SKM-1 (cell line): ENCODE results near the gene PISD.
"Not testable (repeated sequence)": the region's sequence is repeated elsewhere in the genome, so short reads cannot be mapped to it uniquely, and the experiment has no call there.

Experiments
- DNase-seq: peaks from one replicate; lab custom pipeline; 2025; ENCODE audit not compliant: unreplicated experiment; lab: John Stamatoyannopoulos, UW

Gene PISD

DNA sequence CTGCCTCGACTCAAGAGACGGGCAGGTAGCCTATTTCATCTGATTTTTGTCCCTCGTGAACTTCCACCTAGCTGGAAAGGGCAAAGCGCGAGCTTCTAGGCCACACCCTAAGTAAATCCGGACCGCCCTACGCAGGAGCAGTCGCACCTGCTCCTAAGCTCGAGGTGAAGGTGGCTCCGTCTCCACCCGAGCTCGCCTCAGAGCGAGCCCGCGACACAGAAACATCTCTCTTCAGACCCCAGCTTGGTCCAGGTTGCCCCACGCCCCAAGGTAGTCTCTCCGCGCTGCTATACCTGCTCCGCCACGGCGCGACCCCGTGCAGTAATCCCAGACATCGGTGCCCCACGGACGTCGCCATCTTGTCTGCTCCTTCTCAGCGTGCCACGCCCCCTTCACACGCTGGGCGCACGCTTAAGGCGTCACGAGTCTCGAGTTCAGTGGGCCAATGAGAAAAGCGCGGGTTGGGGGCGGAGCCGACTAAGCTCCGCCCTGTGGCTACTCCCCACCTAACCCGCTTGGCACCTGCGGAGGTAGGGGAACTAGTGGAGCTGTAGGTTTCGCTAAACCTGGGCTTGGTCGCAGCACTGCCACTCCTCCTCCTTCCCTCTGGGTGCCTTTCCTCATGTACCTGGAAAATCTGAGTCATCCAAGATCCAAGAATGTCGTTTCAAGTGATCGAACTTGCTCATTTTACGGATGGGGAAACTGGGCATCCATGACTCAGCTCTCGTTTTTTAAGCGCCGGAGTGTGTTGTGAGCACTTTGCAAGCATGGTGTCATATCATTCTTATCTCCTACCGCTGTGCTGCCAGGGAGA lies at the start of gene PISD:
Gene PISD (minus strand): TSS at position 365 of the 817 bp plus-strand sequence. CDS start 7 bp downstream, at position 358.
- peak; percentile 79 for DNase-seq

DNA sequence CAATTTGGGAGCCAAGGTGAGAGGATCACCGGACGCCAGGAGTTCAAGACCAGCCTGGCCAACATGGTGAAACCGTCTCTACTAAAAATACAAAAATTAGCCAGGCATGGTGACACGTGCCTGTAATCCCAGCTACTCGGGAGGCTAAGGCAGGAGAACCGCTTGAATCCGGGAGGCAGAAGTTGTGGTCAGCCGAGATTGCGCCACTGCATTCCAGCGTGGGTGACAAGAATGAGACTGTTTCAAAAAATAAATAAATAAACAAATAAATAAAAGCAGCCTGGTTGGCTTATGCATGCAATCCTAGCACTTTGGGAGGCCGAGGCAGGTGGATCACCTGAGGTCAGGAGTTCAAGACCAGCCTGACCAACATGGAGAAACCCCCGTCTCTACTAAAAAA lies 49.2 kb upstream of the PISD start:
- not testable (repeated sequence) for DNase-seq

DNA sequence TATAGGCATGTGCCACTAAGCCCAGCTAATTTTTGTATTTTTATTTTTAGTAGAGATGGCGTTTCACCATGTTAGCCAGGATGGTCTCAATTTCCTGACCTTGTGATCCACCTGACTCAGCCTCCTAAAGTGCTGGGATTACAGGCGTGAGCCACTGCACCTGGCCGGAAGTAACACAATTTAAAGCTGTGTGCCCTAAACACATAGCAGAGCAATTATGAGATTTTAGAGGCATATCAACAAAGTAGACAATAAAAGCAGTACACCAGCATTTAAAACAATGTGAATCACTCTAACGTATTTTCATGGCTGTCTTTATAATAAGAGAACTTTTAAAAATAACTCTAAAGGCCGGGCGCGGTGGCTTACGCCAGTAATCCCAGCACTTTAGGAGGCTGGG lies 45.5 kb upstream of the PISD start:
- no peak for DNase-seq

DNA sequence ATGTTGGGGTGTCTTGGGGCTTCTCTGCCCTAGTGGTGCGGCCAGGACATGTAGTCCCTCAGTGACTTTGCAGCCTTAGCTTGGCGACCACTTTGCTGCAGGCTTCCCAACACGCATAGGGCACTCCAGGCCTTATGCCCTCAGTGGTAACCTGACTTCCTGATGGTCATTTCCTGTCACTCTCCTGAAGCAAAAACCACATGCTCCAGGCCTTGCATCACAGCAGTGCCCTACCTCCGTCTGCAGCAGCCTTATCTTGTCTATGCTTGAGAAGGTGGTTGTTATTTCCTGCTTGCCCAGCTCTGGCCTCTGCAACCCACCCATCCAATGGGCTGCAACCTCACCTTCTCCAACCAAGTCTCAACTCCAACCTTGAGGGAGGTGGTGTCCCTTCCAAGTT lies 33.4 kb upstream of the PISD start:
- DNase-seq: peak; percentile 58

DNA sequence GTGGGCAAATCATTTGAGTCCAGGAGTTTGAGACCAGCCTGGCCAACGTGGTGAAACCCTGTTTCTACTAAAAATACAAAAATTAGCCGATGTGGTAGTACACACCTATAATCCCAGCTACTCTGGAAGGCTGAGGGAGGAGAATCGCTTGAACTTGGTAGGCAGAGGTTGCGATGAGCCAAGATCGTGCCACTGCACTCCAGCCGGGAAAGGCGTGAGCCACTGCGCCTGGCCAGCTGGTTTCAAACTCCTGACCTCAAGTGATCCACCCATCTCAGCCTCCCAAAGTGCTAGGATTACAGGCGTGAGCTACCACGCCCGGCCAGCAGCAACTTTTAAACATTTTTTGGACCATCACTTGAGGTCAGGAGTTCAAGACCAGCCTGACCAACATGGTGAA lies 32.0 kb upstream of the PISD start:
- DNase-seq: not testable (repeated sequence)

DNA sequence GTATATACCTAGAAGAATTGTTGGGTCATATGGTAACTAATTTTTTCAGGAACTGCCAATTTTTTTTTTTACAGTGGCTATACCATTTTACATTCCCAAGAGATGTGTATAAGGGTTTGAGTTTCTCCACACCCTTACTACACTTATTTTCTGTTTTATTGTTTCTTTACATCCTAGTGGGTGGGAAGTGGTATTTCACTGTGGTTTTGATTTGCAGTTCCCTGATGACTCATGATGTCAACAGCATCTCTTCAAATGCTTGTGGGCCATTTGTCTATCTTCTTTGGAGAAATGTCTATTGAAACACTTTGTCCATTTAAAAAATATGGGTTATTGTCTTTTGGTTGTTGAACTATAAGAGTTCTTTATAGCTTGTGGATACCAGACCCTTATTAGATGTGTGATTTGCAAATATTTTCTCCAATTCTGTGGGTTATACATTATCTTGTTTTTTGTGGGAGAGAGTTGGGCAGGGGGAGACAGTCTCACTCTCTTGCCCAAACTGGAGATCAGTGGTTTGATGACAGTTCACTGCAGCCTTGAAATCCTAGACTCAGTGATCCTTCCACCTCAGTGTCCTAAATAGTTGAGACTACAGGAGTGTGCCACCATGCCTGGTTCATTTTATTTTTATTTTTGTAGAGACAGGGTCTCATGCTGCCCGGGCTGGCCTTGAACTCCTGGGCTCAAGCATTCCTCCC lies 30.3 kb upstream of the PISD start:
- no peak for DNase-seq

DNA sequence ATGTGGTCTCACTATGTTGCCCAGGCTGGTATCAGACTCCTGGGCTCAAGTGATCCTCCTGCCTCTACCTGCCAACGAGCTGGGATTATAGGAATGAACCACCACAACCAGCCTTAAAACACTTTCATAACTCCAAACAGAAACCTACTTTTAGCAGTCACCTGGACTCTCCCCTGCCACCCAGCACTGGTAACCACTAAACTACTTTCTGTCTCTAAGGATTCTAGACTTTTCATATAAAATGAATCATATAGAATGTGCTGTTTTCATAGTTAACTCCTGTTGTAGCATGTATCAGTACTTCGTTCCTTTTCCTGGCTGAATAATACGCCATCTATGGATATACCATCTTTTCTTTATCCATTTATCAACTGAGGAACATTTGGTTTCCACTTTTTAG lies 29.4 kb upstream of the PISD start:
- DNase-seq: no peak

DNA sequence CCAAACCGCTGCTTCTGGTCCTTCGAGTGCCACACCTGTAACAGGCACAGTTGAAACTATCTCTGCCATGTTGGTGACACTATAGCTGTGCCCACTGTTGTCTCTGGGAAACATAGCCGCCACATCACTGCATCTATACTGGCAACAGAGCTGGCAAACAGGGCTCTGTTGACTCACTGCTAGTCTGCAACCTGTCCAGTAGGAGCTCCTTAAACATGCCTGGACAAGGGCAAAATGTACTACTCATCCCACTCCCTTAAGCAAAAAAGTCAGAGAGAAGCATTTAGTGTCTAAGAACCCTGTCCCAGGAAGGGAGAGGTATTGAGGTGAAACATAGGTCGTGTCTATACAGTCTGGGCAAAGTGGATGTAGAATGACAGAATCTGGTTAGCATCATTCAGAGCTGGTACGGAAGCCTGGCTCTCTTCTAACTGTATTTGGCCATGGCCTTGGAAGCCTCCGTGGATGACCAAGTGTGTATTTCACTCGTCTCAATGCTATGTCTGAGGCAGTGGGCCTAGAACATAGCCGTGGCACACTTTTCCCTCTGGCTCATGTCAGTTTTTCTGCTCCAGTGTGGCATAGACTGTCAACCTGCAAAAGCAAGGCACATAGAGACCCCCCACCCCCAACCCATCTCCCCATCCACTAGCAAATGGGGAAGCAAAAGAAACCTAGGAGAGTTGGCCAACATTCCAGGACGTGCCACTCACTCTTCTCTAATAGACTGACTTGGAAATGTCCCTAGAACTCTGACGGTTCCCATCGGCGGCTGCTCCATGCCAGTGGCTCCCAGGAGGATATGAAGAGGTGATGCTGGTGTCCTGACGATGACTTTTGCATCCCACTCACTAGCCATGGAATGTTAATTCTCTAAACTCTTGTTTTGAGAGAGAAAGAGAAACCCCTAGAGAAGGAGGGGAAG lies 21.4 kb upstream of the PISD start:
- DNase-seq: no peak

DNA sequence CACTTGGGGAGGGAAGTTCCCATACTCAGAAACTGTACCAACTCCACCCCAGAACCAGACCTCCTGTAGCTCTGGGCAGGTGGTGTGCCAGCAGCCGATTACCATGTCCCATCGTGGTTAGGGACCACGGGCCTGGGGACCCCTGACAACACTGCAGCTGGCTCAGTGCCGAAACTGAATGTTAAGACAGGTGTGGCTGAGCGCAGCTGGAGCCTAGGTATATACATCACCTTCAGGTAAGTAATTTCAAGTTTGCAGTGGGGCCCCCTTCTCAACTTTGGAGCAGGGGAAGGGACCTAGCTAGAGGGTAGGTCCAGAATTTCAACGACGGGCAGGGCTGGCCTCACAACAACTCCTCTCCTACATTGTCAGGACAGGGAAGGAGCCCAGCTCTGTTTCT lies 20.7 kb upstream of the PISD start:
- DNase-seq: no peak

DNA sequence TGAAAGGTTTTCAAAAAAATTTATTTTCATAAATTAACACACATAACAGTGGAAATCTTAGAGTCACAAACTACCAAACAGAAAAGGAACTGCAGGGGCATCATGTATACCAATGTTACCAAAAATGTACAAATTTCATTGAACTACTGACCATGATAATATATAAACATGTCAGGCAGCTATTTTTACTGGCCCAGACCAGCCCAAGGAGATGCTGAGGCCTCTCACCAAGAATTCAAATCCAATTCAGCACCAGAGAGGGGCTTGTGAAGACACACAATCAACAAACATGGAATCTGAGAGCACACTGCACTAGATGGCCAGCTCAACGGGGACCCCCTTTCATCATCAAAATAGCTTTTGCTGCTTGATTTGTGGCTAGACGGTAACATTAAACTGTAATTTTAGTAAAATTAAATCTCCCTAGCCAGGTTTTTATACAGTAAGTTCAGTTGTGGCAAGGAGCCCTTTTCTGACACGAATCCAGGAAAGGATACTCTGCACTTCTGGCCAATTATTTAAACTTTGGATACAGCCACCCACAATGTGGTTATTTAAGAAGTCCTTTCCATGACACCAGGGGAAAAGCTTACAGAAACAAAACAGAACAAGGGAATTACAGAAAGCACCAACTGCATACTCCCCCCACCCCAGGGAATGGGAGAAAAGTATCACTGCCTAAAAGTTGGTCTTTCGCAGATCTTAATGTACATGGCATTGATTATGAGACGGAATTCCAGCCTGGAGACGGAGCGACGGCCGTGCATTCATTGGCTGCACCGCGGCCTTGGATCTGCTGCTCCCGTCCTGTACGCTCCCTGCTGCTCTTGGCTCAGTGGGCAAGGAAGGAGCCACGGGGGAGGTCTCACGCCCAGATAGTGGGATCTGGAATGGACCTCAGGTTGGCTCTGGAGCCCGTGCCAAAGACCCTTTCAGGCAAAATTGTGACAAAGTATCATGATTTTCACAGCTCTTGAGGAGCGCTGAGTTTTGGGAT lies 19.6 kb upstream of the PISD start:
- no peak for DNase-seq

DNA sequence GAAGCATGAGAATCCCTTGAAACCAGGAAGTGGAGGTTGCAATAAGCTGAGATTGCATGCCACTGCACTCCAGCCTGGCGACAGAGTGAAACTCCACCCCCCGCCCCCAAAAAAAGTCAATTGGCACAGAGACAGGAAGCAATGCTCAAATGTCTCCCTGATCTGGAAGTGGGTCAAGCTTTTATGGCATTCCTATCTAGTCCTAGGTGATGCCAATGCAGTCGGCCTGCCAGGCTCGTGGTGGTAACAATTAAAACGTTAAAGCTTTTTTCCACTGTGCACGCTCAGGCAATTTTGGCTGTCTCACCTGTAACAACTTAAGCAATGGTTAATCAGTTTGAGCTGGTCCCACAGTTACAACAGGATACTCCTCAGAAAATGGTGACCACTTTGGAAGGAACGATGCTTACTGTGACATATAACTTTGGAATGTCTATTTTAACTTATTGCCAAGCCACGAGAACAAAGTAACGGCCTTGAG lies 18.9 kb upstream of the PISD start:
- no peak for DNase-seq

DNA sequence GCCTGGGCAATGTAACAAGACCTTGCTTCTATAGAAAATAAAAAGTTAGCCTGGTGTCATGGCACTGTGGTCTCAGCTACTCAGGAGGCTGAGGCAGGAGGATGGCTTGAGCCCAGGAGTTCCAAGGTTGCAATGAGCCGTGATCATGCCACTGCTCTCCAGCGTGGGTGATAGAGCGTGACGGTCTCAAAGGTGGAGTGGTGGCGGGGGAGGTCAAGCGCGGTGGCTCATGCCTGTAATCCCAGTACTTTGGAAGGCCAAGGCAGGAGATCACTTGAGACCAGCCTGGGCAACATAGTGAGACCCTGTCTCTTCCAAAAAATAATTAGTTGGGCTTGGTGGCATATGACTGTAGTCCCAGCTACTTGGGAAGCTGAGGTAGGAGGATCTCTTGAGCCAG lies 16.7 kb upstream of the PISD start:
- no peak for DNase-seq

DNA sequence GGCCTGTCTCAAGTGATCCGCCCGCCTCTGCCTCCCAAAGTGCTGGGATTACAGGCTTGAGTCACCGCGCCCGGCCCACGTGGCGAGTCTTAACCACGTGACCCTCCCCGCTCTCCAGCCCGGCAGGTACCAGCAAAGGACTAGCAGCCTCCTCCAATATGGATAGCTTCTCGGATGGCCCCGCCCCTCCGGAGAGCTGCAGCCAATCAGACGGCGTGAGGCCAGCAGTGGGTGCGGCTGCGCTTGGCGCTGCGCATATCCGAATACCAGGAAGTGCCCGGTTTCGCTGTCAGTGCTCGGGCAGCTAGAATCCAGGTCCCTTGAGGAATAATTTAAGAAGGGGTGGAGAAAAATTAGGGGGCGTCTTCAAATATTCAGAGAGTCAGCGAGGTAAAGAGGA lies 14.7 kb upstream of the PISD start:
- no peak for DNase-seq

DNA sequence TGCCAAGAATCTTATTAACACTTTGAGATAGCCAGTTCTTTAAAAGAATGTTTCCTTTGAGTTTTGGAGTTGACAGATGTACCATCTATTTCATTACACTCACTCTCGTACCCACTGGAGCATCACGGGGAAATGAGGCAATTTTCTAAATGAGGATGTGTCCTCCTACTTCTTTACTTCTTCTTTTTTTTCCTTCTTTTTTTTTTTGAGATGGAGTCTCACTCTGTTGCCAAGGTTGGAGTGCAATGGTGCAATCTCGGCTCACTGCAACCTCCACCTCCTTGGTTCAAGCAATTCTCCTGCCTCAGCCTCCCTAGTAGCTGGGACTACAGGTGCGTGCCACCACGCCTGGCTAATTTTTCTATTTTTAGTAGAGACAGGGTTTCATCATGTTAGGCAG lies 12.2 kb upstream of the PISD start:
- DNase-seq: peak; percentile 64

DNA sequence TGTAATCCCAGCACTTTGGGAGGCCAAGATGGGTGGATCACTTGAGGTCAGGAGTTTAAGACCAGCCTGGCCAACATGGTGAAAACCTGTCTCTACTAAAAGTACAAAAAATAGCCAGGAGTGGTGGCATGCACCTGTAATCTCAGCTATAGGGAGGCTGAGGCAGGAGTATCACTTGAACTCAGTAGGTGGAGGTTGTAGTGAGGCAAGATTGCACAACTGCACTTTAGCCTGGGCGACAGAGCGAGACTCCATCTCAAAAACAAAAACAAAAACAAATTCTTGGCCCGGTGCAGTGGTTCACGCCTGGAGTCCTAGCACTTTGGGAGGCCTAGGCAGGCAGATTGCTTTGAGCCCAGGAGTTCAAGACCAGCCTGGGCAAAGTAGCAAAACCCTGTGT lies 6.8 kb upstream of the PISD start:
- not testable (repeated sequence) for DNase-seq

DNA sequence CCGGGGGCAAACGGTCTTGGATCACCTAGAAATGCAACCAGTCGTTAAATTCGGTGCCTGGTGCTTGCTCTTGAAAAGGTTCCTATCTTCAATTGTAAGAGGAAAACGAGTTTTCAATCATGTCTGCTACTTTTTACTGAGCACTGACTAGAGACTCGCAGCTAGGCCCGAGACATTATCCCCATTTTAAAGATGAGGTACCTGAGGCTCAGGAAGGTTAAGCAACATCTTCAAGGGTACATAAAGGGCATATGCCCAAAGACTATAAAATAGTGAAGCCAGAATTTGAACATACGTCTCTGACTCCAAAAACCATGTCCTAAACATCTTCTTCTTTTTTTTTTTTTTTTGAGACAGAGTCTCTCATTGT lies 638 bp upstream of the PISD start:
- DNase-seq: no peak

DNA sequence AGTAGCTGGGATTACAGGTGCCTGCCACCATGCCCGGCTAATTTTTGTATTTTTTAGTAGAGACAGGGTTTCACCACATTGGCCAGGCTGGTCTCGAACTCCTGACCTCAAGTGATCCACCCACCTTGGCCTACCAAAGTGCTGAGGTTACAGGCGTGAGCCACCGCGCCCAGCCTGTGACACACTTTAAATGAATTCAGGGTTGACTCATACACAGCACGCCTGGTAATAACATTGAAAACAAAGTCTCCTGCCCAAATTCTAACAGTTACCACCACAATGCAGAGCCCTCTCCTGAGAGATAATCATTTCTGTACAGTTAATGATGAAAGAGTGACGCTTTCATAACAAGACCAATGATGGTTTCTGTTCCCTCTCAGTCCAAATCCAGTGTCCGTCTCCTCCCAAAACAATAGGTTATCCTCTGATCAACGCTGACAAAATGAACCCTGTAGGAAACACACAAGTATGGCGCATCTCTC lies 1.1 kb downstream of the PISD start:
- DNase-seq: not testable (repeated sequence)

DNA sequence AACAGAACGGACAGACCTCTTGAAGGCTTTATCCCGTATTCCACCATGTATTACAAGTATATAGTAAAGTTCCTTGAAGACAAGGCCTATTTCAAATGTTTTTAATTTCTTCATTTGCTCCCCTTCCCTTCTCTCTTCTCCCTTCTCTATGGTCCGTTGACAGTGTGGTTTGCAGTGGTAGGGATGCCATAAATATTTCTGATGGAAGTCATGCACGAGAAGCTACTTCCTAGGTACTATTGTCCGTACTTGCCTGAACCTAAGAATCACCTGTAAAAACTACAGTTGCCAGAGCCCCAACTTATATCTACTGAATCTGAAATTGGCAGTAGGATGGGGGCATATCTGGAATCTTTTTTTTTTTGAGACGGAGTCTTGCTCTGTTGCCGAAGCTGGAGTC lies 2.8 kb downstream of the PISD start:
- DNase-seq: no peak

DNA sequence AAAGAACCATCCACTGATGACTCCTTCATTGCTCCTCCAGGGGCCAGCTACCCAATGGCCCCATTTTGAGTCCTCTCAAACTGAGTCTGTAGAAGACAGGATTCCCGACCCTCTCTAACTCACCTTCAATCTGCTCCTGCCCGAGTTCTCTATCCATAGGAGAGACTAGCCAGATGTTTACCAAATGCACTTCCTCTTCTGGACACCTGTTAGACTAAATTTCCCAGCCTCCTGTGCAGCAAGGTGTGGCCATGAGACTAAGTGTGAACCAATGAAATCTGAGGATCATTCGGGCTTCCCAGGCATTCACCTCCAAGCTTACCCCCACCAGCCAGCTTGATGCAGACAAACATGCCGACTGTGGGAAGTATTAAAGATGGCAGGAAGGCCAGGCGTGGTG lies 7.6 kb downstream of the PISD start:
- DNase-seq: no peak

DNA sequence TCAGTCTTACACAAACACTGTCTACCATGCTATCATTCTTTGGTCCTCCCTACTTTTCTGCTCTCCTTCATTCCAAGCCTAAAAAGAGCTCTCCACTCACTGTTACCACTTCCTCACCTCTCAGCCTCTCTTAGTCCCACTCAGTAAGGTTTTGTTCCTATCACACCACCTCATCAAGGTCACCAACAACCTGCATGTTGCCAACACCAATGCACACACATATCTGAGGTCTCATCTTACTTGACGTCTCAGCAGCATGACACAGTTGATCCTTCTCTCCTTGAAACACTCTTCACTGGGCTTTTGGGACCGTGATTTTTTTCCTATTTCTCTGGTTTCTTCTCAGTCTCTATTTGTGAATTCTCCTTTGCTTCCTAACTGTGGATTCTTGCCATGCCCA lies 8.1 kb downstream of the PISD start:
- DNase-seq: no peak
